Upper lobe of right lung (tissue), 1 donor: ENCODE data around the gene HDGFL3. TPM values are rescaled to one million over a fixed set of nuclear protein-coding genes. Genes with fewer than 3 reads are reported as not detected.

Experiments used
- ATAC-seq: fragments of 200-7000 bp; cut with Tn5 transposase; one replicate; pipeline ENCODE4 v1.9.1; 2020; ENCODE audit warnings: mild to moderate bottlenecking, moderate library complexity
- DNase-seq: peaks from one replicate; pipeline ENCODE4 v3.0.0-alpha.2; 2020
- H3K27ac ChIP-seq: fragments of 200-600 bp; one replicate; pipeline ENCODE4 v1.8.0; 2022
- H3K27me3 ChIP-seq: fragments of 200-600 bp; one replicate; pipeline ENCODE4 v1.8.0; 2022; ENCODE audit warnings: mild to moderate bottlenecking
- H3K36me3 ChIP-seq: fragments of 200-600 bp; one replicate; pipeline ENCODE4 v1.8.0; 2022
- H3K4me1 ChIP-seq: fragments of 200-600 bp; one replicate; pipeline ENCODE4 v1.8.0; 2022
- H3K4me3 ChIP-seq: fragments of 200-600 bp; one replicate; pipeline ENCODE4 v1.8.0; 2022; ENCODE audit warnings: mild to moderate bottlenecking
- H3K9me3 ChIP-seq: fragments of 200-600 bp; one replicate; pipeline ENCODE4 v1.8.0; 2022
- CTCF ChIP-seq: fragments of 200-600 bp; IDR thresholded peaks from one replicate; pipeline ENCODE4 v1.8.0; 2022; ENCODE audit warnings: antibody characterized with exemption
- intact Hi-C: fragments of 100-400 bp; cut with DNase I; formaldehyde crosslinking; loops from one replicate; pipeline ENCODE4 v1.11.0; 2022
- total RNA-seq: library from RNA; stranded (reverse); fragmentation: NEBNext Ultra II Directional; extraction: Animal tissue kit (Norgen Biotek cat#: 25700); gene quantifications from one replicate; pipeline ENCODE4 v1.2.1, GENCODE V29; 2021
- donor health status: DM: no; HTN: yes; CAD: no; lungs with severe emphysema.

The HDGFL3 gene
- total RNA-seq, 1 donor from 2014 or later = 40.3 TPM

- no peak overlapping the region for H3K4me3 ChIP-seq
- no peak for DNase-seq
- no peak for ATAC-seq
- no peaks in the 10 kb centered on the region for H3K4me1 ChIP-seq
- no peaks in the 10 kb centered on the region for H3K27me3 ChIP-seq
- TF ChIP-seq CTCF = no peak
- H3K9me3 ChIP-seq = no peaks in the 10 kb centered on the region
- H3K27ac ChIP-seq = no peak overlapping the region
- H3K36me3 ChIP-seq = peaks cover 28% of the 10 kb centered on the region
- intact Hi-C loops = no loop called here
These were observed 80.0 kb downstream of the HDGFL3 start for GRCh38 chr15:83127547-83128150.

- no peaks in the 10 kb centered on the region for H3K9me3 ChIP-seq
- ATAC-seq = no peak
- no peak overlapping the region for H3K27ac ChIP-seq
- H3K27me3 ChIP-seq = no peaks in the 10 kb centered on the region
- peaks cover 10% of the 10 kb centered on the region for H3K36me3 ChIP-seq
- no peak for TF ChIP-seq CTCF
- no peak for DNase-seq
- no peaks in the 10 kb centered on the region for H3K4me1 ChIP-seq
- no peak overlapping the region for H3K4me3 ChIP-seq
- intact Hi-C loops = no loop called here
These were observed 84.1 kb downstream of the HDGFL3 start for GRCh38 chr15:83123529-83123928.

GRCh38 chr15:83119968-83120581 is 87.5 kb downstream of the HDGFL3 start:
- no peak for DNase-seq
- Histone ChIP-seq H3K4me3 (no peak overlapping the region), H3K9me3 (no peaks in the 10 kb centered on the region), H3K27ac (no peak overlapping the region), H3K27me3 (no peaks in the 10 kb centered on the region), H3K36me3 (peaks cover 20% of the 10 kb centered on the region), H3K4me1 (no peaks in the 10 kb centered on the region)
- intact Hi-C loops = no loop called here
- ATAC-seq = no peak
- TF ChIP-seq CTCF = no peak

GRCh38 chr15:83118968-83119367 is 88.7 kb downstream of the HDGFL3 start:
- peaks cover 26% of the 10 kb centered on the region for H3K36me3 ChIP-seq
- no peak for ATAC-seq
- H3K27ac ChIP-seq = no peak overlapping the region
- H3K9me3 ChIP-seq = no peaks in the 10 kb centered on the region
- DNase-seq = no peak
- H3K27me3 ChIP-seq = no peaks in the 10 kb centered on the region
- peaks cover 6% of the 10 kb centered on the region for H3K4me1 ChIP-seq
- no peak for TF ChIP-seq CTCF
- H3K4me3 ChIP-seq = no peak overlapping the region
- intact Hi-C loops = no loop called here

GRCh38 chr15:83118291-83118827 is 89.3 kb downstream of the HDGFL3 start:
- no peak for TF ChIP-seq CTCF
- intact Hi-C loops = no loop called here
- Histone ChIP-seq H3K27ac (no peak overlapping the region), H3K9me3 (no peaks in the 10 kb centered on the region), H3K36me3 (peaks cover 26% of the 10 kb centered on the region), H3K4me1 (peaks cover 12% of the 10 kb centered on the region), H3K4me3 (no peak overlapping the region), H3K27me3 (no peaks in the 10 kb centered on the region)
- no peak for ATAC-seq
- DNase-seq = no peak
